HepG2 (cell line): ENCODE measurements around the gene GTSF1L. TPM values are rescaled to one million over a fixed set of nuclear protein-coding genes. Genes with fewer than 3 reads are reported as not detected.

Experiments used
- ATAC-seq: fragments of 200-7000 bp; cut with Tn5 transposase; 3 replicates; pipeline ENCODE4 v1.9.1; 2020; ENCODE audit warnings: mild to moderate bottlenecking, moderate library complexity
- BruUV-seq: library from RNA; stranded (reverse); fragments of 400-500 nt; replicated peaks from 2 replicates; lab custom pipeline; 2021; lab: Mats Ljungman, UMichigan
- CTCF ChIA-PET: fragments of 300-600 bp; formaldehyde crosslinking; extraction: SDS; loops from one replicate; lab custom pipeline; 2021; ENCODE audit warnings: low total read pairs, inconsistent platforms, low intra/inter-chr PET ratio; lab: Yijun Ruan, JAX
- POLR2A ChIA-PET: fragments of 350-600 bp; sonication (Branson Sonifier 250); formaldehyde crosslinking; loops from one replicate; lab custom pipeline; 2020; ENCODE audit warnings: antibody characterized with exemption, inconsistent platforms; lab: Yijun Ruan, JAX
- DNase-seq: peaks from one replicate; pipeline ENCODE4 v3.0.0-alpha.2; 2015; ENCODE audit warnings: low spot score
- FAIRE-seq: peaks from 3 replicates; lab custom pipeline; 2011; peaks lifted over from hg19 to GRCh38; lab: Jason Lieb, UNC
- H2AFZ ChIP-seq: one replicate; pipeline ENCODE4 v1.6.1; 2011; ENCODE audit warnings: low read length, inconsistent platforms
- H3K27ac ChIP-seq: fragments of 300-600 bp; 3 replicates; pipeline ENCODE4 v1.8.0; 2011; ENCODE audit warnings: mixed run types, mild to moderate bottlenecking, mixed read lengths, low read length, inconsistent platforms; ENCODE audit not compliant: insufficient read depth; ENCODE audit errors: extremely low read length
- H3K27me3 ChIP-seq, 2 experiments: fragments of 200-600 bp in 1 of 2; 2 replicates in 1 of 2; 3 replicates in 1 of 2; pipeline versions ENCODE4 v1.6.0 to v1.8.0; 2011; ENCODE audit warnings: low read length in 2 of 2, mild to moderate bottlenecking in 2 of 2, moderate library complexity in 2 of 2, inconsistent platforms in 1 of 2; ENCODE audit not compliant: insufficient read depth in 2 of 2, control insufficient read depth in 1 of 2
- H3K36me3 ChIP-seq, 2 experiments: fragments of 200-600 bp in 1 of 2; replicated peaks in 1 of 2; 2 replicates in 1 of 2; 3 replicates in 1 of 2; pipeline versions ENCODE4 v1.5.1 to v1.8.0; 2011; ENCODE audit warnings: low read length in 2 of 2, inconsistent platforms in 1 of 2; ENCODE audit not compliant: insufficient read depth in 2 of 2, control insufficient read depth in 1 of 2
- H3K4me1 ChIP-seq: 2 replicates; pipeline ENCODE4 v1.5.1; 2012; ENCODE audit warnings: low read length, inconsistent platforms; ENCODE audit not compliant: insufficient read depth
- H3K4me2 ChIP-seq: 2 replicates; pipeline ENCODE4 v1.6.0; 2011; ENCODE audit warnings: low read depth, low read length, inconsistent platforms
- H3K4me3 ChIP-seq, 3 experiments: fragments of 200-600 bp in 1 of 3; sonication (generic), shearing (Covaris generic) in 1 of 3; replicated peaks in 1 of 3; 2 replicates each; pipeline ENCODE4 v1.5.1; 2011 to 2016; ENCODE audit warnings: low read length in 3 of 3, inconsistent platforms in 2 of 3, low read depth in 2 of 3, mild to moderate bottlenecking in 2 of 3, control low read depth in 1 of 3, mixed read lengths in 1 of 3; ENCODE audit not compliant: insufficient read depth in 1 of 3
- H3K79me2 ChIP-seq: one replicate; pipeline ENCODE4 v1.6.1; 2011; ENCODE audit warnings: low read length, inconsistent platforms; ENCODE audit not compliant: insufficient read depth
- H3K9ac ChIP-seq: 2 replicates; pipeline ENCODE4 v1.6.0; 2011; ENCODE audit warnings: mild to moderate bottlenecking, low read depth, low read length, inconsistent platforms; ENCODE audit not compliant: insufficient read depth
- H3K9me3 ChIP-seq: 2 replicates; pipeline ENCODE4 v1.5.1; 2012; ENCODE audit warnings: mild to moderate bottlenecking, low read length
- H4K20me1 ChIP-seq: 2 replicates; pipeline ENCODE4 v1.6.0; 2011; ENCODE audit warnings: inconsistent platforms, mild to moderate bottlenecking, low read length, moderate library complexity; ENCODE audit not compliant: insufficient read depth
- MTF1 ChIP-seq: sonication (generic); formaldehyde crosslinking; IDR thresholded peaks from 2 replicates; pipeline ENCODE4 v1.5.0; 2020; ENCODE audit warnings: missing genetic modification reagents
- TBX2 ChIP-seq: sonication (generic); formaldehyde crosslinking; IDR thresholded peaks from 2 replicates; pipeline ENCODE4 v1.5.0; 2020; ENCODE audit warnings: missing genetic modification reagents, mild to moderate bottlenecking, borderline replicate concordance
- ZNF230 ChIP-seq: sonication (generic); formaldehyde crosslinking; IDR thresholded peaks from 2 replicates; pipeline ENCODE4 v1.4.0; 2020; ENCODE audit warnings: mild to moderate bottlenecking, missing genetic modification reagents
- ZNF350 ChIP-seq: sonication (generic); formaldehyde crosslinking; IDR thresholded peaks from 2 replicates; pipeline ENCODE4 v1.4.0; 2020; ENCODE audit warnings: mild to moderate bottlenecking, low read depth, missing genetic modification reagents, borderline replicate concordance
- ZNF432 ChIP-seq: sonication (generic); formaldehyde crosslinking; IDR thresholded peaks from 2 replicates; pipeline ENCODE4 v1.5.0; 2020; ENCODE audit warnings: missing genetic modification reagents, mild to moderate bottlenecking, borderline replicate concordance
- ZNF614 ChIP-seq: IDR thresholded peaks from 2 replicates; pipeline ENCODE4 v1.6.1; 2018; ENCODE audit warnings: missing biosample characterization, missing genetic modification reagents, inconsistent platforms, borderline replicate concordance
- WGBS: methylation state at CpG from one replicate; pipeline ENCODE4 v1.1.6; 2017; ENCODE audit warnings: low lambda C conversion rate; 5-methylcytosine and 5-hydroxymethylcytosine counted together
- in situ Hi-C: cut with HindIII; loops from 2 replicates; pipeline ENCODE4 v1.10.0; 2017; ENCODE audit warnings: low pct_unique_long_range_greater_than_20kb; ENCODE audit not compliant: extremely low pct_ligation_motif_present
- intact Hi-C: fragments of 100-400 bp; cut with micrococcal nuclease; formaldehyde crosslinking; loops from one replicate; pipeline ENCODE4 v1.10.0; 2022; ENCODE audit not compliant: unreplicated experiment
- polyA plus RNA-seq, 8 experiments: library from polyadenylated mRNA; depleted of rRNA in 3 of 8; stranded (reverse) in 7 of 8; unstranded in 1 of 8; fragments of >200 nt; fragmentation: Illumina TruSeq in 4 of 8; extraction: Trizol in 4 of 8; gene quantifications; 2 replicates each; pipeline versions ENCODE4 v1.2.1 to v1.2.3, GENCODE V29; 2011 to 2016; ENCODE audit warnings: low read depth in 4 of 8, missing spikeins in 1 of 8, mixed read lengths in 1 of 8; ENCODE audit not compliant: insufficient read depth in 1 of 8
- total RNA-seq, 5 experiments: library from RNA; depleted of rRNA; stranded (reverse); fragments of >200 nt; fragmentation: Illumina TruSeq; extraction: Trizol; gene quantifications; 2 replicates each; pipeline ENCODE4 v1.2.3, GENCODE V29; 2016; ENCODE audit warnings: low read depth in 1 of 5
- TF ChIP-seq, protein P1 (sequence below): sonication (generic); formaldehyde crosslinking; IDR thresholded peaks from 2 replicates; pipeline ENCODE4 v1.4.0; 2020; ENCODE audit warnings: missing genetic modification reagents
- TF ChIP-seq, protein P2 (sequence below): sonication (generic); formaldehyde crosslinking; IDR thresholded peaks from 2 replicates; pipeline ENCODE4 v1.8.1; 2023; ENCODE audit warnings: mild to moderate bottlenecking, missing genetic modification reagents
- TF ChIP-seq, protein P3 (sequence below): sonication (generic); formaldehyde crosslinking; IDR thresholded peaks from 2 replicates; pipeline ENCODE4 v1.5.1; 2020; ENCODE audit warnings: missing genetic modification reagents, mild to moderate bottlenecking, borderline replicate concordance

GTSF1L gene
- total and polyA plus RNA-seq, 2 of the 13 experiments (the other 11 are each of a cell fraction or from before 2014, with no cell fraction given): not detected

DNA sequence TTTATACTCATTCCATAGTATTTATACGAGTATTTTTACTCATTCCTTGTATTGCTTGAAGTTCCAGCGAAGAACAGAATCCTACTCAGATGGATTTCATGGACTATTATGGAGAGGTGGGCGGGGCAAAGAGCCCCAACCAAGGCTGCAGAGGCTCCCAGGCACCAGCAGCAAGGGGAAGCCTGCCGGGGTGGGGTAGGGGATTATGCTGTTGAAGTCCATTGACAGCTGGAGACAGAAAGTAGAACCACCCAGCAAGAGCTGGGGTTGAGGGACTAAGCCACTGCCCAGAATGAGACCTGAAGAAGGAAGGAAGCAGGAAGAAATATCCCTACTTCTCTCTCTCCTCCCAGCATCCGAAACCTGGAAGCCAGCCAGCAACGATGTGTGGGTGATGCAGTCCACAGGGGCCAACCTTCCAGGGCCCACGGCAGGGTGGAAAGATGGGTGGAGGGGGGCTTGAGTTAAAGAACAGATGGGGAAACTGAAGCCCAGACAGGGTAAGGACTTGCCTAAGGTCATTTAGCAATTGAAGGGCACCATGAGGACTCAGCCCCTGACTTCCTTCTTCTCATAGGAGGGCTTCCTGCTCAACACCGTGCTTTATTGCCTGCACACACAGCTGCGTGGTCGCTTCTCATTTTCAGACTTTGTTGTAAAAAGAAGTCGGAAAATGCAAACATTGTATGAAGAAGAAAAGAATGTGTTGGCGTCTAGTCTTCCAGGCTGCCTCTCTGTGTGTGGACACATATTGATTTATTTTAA is 18.3 kb upstream of the GTSF1L start:
- DNase-seq (no peak), FAIRE-seq (no peak), ATAC-seq (no peak)
- intact Hi-C loops: loop anchor here (5.0 kb wide), 1 partner anchor 298 kb away; no protein-coding TSS in a partner anchor
- in situ Hi-C loops: no loop called here
- Histone ChIP-seq H3K79me2 (no peaks in the 10 kb centered on the region), H3K9ac (no peak overlapping the region), H3K4me3 (no peak overlapping the region), H3K27me3 (peaks cover 3 to 49% of the 10 kb centered on the region in 2 experiments; a peak in 4 of 5 replicates), H3K27ac (no peak overlapping the region), H3K4me1 (no peaks in the 10 kb centered on the region), H3K36me3 (no peaks in the 10 kb centered on the region), H3K9me3 (no peaks in the 10 kb centered on the region), H4K20me1 (no peaks in the 10 kb centered on the region), H3K4me2 (no peak overlapping the region), H2AFZ (no peak overlapping the region)
- WGBS: 15% methylated on average over 12 of the region's 12 CpGs
- POLR2A ChIA-PET: no interaction called here
- TF ChIP-seq, protein P1, sequence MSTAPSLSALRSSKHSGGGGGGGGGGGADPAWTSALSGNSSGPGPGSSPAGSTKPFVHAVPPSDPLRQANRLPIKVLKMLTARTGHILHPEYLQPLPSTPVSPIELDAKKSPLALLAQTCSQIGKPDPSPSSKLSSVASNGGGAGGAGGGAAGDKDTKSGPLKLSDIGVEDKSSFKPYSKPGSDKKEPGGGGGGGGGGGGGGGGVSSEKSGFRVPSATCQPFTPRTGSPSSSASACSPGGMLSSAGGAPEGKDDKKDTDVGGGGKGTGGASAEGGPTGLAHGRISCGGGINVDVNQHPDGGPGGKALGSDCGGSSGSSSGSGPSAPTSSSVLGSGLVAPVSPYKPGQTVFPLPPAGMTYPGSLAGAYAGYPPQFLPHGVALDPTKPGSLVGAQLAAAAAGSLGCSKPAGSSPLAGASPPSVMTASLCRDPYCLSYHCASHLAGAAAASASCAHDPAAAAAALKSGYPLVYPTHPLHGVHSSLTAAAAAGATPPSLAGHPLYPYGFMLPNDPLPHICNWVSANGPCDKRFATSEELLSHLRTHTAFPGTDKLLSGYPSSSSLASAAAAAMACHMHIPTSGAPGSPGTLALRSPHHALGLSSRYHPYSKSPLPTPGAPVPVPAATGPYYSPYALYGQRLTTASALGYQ (CRISPR knock-in tag): no peak
- TF ChIP-seq MTF1 (CRISPR knock-in tag) (no peak), TBX2 (CRISPR knock-in tag) (no peak), ZNF350 (CRISPR knock-in tag) (no peak), ZNF230 (no peak), ZNF614 (CRISPR knock-in tag) (no peak), ZNF432 (CRISPR knock-in tag) (no peak)
- TF ChIP-seq, protein P2, sequence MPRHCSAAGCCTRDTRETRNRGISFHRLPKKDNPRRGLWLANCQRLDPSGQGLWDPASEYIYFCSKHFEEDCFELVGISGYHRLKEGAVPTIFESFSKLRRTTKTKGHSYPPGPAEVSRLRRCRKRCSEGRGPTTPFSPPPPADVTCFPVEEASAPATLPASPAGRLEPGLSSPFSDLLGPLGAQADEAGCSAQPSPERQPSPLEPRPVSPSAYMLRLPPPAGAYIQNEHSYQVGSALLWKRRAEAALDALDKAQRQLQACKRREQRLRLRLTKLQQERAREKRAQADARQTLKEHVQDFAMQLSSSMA (CRISPR knock-in tag): no peak
- TF ChIP-seq, protein P3, sequence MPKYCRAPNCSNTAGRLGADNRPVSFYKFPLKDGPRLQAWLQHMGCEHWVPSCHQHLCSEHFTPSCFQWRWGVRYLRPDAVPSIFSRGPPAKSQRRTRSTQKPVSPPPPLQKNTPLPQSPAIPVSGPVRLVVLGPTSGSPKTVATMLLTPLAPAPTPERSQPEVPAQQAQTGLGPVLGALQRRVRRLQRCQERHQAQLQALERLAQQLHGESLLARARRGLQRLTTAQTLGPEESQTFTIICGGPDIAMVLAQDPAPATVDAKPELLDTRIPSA (CRISPR knock-in tag): no peak
- CTCF ChIA-PET: no interaction called here
- no TSS peak for BruUV-seq
